Measurements from ENCODE around the gene ATG9A. TPM values are rescaled to one million over a fixed set of nuclear protein-coding genes. Genes with fewer than 3 reads are reported as not detected.

Gene ATG9A
- total RNA-seq, 3 donors from 2014 or later: 35.6 to 44.5 (median 37.0) TPM

GRCh38 chr2:219183151-219183772 is 46.2 kb downstream of the ATG9A start:
- H3K9me3 ChIP-seq: no peaks in the 10 kb centered on the region
- no peak for DNase-seq (ENCODE audit: low spot score in 2 of 2)
- H3K27me3 ChIP-seq: no peaks in the 10 kb centered on the region
- H3K4me1 ChIP-seq: peaks cover 0 to 10% of the 10 kb centered on the region in 2 donors
- TF ChIP-seq POLR2AphosphoS5 (IDR thresholded peaks at IDR 0.05): no peak
- TF ChIP-seq, protein P1, sequence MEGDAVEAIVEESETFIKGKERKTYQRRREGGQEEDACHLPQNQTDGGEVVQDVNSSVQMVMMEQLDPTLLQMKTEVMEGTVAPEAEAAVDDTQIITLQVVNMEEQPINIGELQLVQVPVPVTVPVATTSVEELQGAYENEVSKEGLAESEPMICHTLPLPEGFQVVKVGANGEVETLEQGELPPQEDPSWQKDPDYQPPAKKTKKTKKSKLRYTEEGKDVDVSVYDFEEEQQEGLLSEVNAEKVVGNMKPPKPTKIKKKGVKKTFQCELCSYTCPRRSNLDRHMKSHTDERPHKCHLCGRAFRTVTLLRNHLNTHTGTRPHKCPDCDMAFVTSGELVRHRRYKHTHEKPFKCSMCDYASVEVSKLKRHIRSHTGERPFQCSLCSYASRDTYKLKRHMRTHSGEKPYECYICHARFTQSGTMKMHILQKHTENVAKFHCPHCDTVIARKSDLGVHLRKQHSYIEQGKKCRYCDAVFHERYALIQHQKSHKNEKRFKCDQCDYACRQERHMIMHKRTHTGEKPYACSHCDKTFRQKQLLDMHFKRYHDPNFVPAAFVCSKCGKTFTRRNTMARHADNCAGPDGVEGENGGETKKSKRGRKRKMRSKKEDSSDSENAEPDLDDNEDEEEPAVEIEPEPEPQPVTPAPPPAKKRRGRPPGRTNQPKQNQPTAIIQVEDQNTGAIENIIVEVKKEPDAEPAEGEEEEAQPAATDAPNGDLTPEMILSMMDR (IDR thresholded peaks at IDR 0.05): no peak
- TF ChIP-seq POLR2A (IDR thresholded peaks at IDR 0.05): no peak
- H3K36me3 ChIP-seq: peaks cover 7% of the 10 kb centered on the region
- no peak overlapping the region for H3K27ac ChIP-seq
- intact Hi-C loops (cut with DNase I; ENCODE audit: low total_unique reads): no loop called here
- H3K4me3 ChIP-seq: no peak overlapping the region

DNA sequence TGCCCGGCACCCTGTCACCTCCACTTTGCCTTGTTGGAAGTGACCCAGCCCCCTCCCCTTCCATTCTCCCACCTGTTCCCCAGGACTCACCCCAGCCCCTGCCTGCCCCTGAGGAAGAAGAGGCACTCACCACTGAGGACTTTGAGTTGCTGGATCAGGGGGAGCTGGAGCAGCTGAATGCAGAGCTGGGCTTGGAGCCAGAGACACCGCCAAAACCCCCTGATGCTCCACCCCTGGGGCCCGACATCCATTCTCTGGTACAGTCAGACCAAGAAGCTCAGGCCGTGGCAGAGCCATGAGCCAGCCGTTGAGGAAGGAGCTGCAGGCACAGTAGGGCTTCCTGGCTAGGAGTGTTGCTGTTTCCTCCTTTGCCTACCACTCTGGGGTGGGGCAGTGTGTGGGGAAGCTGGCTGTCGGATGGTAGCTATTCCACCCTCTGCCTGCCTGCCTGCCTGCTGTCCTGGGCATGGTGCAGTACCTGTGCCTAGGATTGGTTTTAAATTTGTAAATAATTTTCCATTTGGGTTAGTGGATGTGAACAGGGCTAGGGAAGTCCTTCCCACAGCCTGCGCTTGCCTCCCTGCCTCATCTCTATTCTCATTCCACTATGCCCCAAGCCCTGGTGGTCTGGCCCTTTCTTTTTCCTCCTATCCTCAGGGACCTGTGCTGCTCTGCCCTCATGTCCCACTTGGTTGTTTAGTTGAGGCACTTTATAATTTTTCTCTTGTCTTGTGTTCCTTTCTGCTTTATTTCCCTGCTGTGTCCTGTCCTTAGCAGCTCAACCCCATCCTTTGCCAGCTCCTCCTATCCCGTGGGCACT is 46.9 kb downstream of the ATG9A start:
- Histone ChIP-seq H3K36me3 (peaks cover 7% of the 10 kb centered on the region), H3K27ac (peak overlapping the region in 1 of 2 donors; percentile 38)
- intact Hi-C loops (cut with DNase I; ENCODE audit: low total_unique reads): no loop called here

DNA sequence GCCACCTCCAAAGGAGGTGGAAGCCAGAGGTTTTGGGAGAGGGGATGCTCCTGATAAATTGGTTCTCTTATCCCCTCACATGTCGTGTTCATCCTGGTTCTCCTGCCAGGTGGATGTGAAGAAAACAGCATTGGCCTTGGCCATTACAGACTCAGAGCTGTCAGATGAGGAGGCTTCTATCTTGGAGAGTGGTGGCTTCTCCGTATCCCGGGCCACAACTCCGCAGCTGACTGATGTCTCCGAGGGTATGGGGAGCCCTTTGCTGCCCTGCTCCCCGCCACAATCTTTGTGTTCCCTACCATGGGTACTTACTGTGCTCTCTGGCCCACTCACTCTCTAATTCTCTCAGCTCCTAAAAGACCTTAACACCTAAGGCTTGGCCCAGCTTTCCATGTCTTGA is 47.9 kb downstream of the ATG9A start:
- TF ChIP-seq POLR2A (IDR thresholded peaks at IDR 0.05) (no peak), POLR2AphosphoS5 (IDR thresholded peaks at IDR 0.05) (no peak)
- TF ChIP-seq, protein P1 (IDR thresholded peaks at IDR 0.05): no peak
- no peak overlapping the region for H3K27ac ChIP-seq
- no peak for DNase-seq (ENCODE audit: low spot score in 2 of 2)
- no peaks in the 10 kb centered on the region for H3K9me3 ChIP-seq
- intact Hi-C loops (cut with DNase I; ENCODE audit: low total_unique reads): no loop called here
- peaks cover 0 to 10% of the 10 kb centered on the region in 2 donors for H3K4me1 ChIP-seq
- no peak overlapping the region for H3K4me3 ChIP-seq
- H3K27me3 ChIP-seq: no peaks in the 10 kb centered on the region
- H3K36me3 ChIP-seq: peaks cover 7% of the 10 kb centered on the region

More for the DNA sequence above, 46.9 kb downstream of the ATG9A start:
- Histone ChIP-seq H3K4me3 (no peak overlapping the region), H3K4me1 (peaks cover 0 to 10% of the 10 kb centered on the region in 2 donors), H3K27me3 (no peaks in the 10 kb centered on the region), H3K9me3 (no peaks in the 10 kb centered on the region)
- DNase-seq (ENCODE audit: low spot score in 2 of 2): no peak
- no peak for TF ChIP-seq POLR2A (IDR thresholded peaks at IDR 0.05)
- no peak for TF ChIP-seq POLR2AphosphoS5 (IDR thresholded peaks at IDR 0.05)
- TF ChIP-seq, protein P1 (IDR thresholded peaks at IDR 0.05): no peak

DNA sequence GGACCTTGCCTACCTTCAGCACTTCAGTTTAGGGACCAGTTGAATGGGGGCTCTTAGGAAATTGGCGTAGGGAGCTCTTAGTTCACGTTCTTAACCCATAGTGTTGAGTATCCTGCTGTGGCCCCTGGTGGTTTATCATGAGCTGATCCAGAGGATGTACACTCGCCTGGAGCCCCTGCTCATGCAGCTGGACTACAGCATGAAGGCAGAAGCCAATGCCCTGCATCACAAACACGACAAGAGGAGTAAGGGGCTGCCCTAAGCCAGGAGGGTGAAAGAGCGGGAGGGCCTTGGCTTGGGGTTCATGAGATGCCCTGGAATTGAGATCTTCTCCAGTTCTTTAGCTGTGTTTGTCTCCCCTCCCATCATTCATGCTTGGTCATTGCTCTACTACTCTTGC is 48.5 kb downstream of the ATG9A start:
- Histone ChIP-seq H3K4me1 (peaks cover 0 to 13% of the 10 kb centered on the region in 2 donors), H3K36me3 (peaks cover 7% of the 10 kb centered on the region)
- intact Hi-C loops (cut with DNase I; ENCODE audit: low total_unique reads): no loop called here

More for the DNA sequence above, 48.5 kb downstream of the ATG9A start:
- Histone ChIP-seq H3K4me3 (no peak overlapping the region), H3K27ac (no peak overlapping the region), H3K9me3 (no peaks in the 10 kb centered on the region), H3K27me3 (no peaks in the 10 kb centered on the region)
- TF ChIP-seq POLR2A (IDR thresholded peaks at IDR 0.05) (no peak), POLR2AphosphoS5 (IDR thresholded peaks at IDR 0.05) (no peak)
- TF ChIP-seq, protein P1 (IDR thresholded peaks at IDR 0.05): no peak
- no peak for DNase-seq (ENCODE audit: low spot score in 2 of 2)
